ENCODE data around the gene OR9Q1.

GRCh38 chr11:58165504-58166106 is 141.9 kb downstream of the OR9Q1 start:
- TF ChIP-seq CTCF (conservative IDR thresholded peaks at IDR 0.05) (no peak), ZFX (IDR thresholded peaks at IDR 0.05) (no peak)

Measured in C4-2B (cell line).